ENCODE measurements around the gene NIPAL1.
A peak's percentile ranks its signal among the peaks of the same experiment; 100 is the strongest.
"Not testable (repeated sequence)": the region's sequence is repeated elsewhere in the genome, so short reads cannot be mapped to it uniquely, and the experiment has no call there.

The NIPAL1 gene

DNA sequence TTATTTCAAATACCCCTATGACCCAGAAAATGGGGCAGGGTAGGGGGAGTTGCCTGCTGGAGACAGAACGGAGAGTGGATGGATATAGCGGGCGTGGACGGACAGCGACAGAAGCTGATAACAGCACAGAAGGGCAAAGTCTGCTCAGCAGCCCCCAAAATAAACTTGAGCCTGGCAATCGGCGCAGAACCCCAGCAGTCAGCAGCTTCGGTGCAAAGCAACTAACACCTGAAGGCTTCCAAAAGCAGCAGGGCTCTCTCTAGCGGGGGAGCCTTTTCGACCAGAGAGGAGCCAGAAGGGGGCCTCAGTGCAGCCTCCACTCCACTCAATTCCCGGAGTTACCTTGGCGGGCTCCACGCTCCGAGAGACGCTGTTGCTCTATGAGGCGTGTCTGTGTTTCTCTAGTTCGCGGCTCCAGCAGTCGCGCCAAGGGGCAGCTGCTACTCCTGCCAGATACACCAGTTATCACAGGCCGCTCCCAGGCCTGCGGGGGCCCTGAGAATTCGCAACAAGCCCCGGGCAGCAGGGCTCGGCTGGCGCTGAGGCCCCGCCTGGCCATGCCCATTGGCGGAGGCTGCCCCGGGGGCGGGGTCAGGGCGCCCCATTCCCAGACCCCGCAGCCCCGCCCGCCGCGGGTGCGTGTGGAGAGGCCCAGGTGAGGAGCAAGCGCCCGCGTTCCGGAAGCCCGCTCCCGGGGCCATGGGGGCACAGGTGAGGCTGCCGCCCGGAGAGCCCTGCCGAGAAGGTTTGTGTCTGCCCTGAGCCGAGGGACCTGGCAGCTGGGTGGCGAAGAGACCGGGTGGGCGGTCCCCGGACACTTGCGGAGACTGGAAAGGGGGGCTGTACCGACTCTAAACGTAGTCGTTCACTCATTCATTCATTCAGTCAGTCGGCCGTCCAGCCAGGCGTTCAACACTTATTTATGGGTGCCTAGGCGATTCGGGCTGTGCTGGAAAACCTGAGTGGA is at the start of gene NIPAL1, which contains the start of gene CNGA1:
NIPAL1 (plus strand) TSS at position 632 of the 967 bp plus-strand sequence; CDS start at position 700, 68 bp downstream.
CNGA1 (minus strand) TSS at position 541 of the 967 bp plus-strand sequence. CDS start 63,992 bp downstream, outside the sequence.
- peak within 1 kb of the TSS; percentile 100 for H3K9ac ChIP-seq (ENCODE audit: low read depth, low read length)
- no peaks in the 10 kb centered on the region for H3K36me3 ChIP-seq (ENCODE audit: insufficient read depth, low read length)
- H3K9me3 ChIP-seq (ENCODE audit: control insufficient read depth, insufficient read depth, low read length): no peaks in the 10 kb centered on the region; the same call in none of the 2 replicates
- no peaks in the 10 kb centered on the region for H3K4me1 ChIP-seq (ENCODE audit: insufficient read depth, low read length)

- H3K9me3 ChIP-seq (ENCODE audit: control insufficient read depth, insufficient read depth, low read length): no peaks in the 10 kb centered on the region
- H3K9ac ChIP-seq (ENCODE audit: low read depth, low read length): no peak overlapping the region
- H3K36me3 ChIP-seq (ENCODE audit: insufficient read depth, low read length): no peaks in the 10 kb centered on the region
- H3K4me1 ChIP-seq (ENCODE audit: insufficient read depth, low read length): no peaks in the 10 kb centered on the region
Observed at GRCh38 chr4:47968847-47969246, 47.7 kb upstream of the NIPAL1 start.

GRCh38 chr4:47972181-47972580 is 44.4 kb upstream of the NIPAL1 start:
- Histone ChIP-seq H3K9me3 (ENCODE audit: control insufficient read depth, insufficient read depth, low read length) (no peaks in the 10 kb centered on the region), H3K36me3 (ENCODE audit: insufficient read depth, low read length) (no peaks in the 10 kb centered on the region), H3K4me1 (ENCODE audit: insufficient read depth, low read length) (no peaks in the 10 kb centered on the region), H3K9ac (ENCODE audit: low read depth, low read length) (no peak overlapping the region)

DNA sequence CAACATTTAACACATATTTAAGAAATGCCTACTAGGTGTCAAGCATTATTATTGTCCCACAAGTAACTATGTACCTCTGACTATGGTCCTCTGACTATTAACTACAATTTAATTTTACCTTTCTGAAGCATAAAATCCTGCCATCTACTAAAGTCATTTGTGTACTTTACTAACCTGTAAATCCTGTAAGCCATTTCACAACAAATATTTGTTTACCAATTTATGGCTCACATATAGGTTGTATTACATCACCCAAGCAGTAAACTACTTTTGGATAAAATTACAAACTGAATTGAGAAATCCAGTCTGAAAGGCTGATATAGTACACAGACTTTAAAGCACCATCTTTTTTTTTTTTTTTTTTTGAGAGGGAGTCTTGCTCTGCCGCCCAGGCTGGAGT is 43.9 kb upstream of the NIPAL1 start:
- H3K36me3 ChIP-seq (ENCODE audit: insufficient read depth, low read length): no peaks in the 10 kb centered on the region
- no peak overlapping the region for H3K9ac ChIP-seq (ENCODE audit: low read depth, low read length)
- H3K4me1 ChIP-seq (ENCODE audit: insufficient read depth, low read length): no peaks in the 10 kb centered on the region
- H3K9me3 ChIP-seq (ENCODE audit: control insufficient read depth, insufficient read depth, low read length): no peaks in the 10 kb centered on the region

DNA sequence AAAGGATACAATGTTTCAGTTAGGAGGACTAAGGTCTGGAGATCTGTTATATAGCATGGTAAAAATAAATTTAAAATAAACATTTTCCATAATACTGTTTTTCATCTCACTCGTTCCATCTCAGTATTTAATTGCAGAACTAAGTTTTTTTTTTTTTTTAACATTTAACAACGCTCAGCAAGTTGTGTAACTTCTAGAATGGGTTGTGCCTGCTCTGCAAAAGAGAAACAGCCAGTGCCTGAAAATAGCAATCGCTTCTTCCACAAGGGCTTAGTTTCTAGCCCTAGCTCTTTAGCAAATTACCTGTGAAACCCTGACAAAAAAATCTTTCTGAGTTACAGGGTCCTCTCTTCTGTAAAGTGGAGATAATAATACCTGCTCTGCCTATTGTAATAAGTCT is 42.0 kb upstream of the NIPAL1 start:
- no peaks in the 10 kb centered on the region for H3K9me3 ChIP-seq (ENCODE audit: control insufficient read depth, insufficient read depth, low read length)
- no peaks in the 10 kb centered on the region for H3K36me3 ChIP-seq (ENCODE audit: insufficient read depth, low read length)
- no peak overlapping the region for H3K9ac ChIP-seq (ENCODE audit: low read depth, low read length)
- no peaks in the 10 kb centered on the region for H3K4me1 ChIP-seq (ENCODE audit: insufficient read depth, low read length)

DNA sequence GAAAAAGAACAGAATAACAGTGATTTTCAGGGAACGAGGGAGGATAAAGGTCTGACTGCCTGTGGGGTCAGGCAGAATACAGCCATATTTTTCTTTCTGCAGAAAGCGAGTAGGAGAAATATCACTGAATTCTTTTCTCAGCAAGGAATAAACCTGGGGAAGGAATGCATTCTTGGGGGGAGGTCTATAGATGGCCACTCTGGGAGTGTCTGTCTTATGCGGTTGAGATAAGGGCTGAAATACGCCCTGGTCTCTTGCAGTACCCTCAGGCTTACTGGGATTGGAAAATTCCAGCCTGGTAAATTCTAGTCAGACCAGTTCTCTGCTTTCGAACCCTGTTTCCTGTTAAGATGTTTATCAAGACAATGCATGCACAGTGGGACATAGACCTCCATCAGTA is 26.4 kb upstream of the NIPAL1 start:
- H3K36me3 ChIP-seq (ENCODE audit: insufficient read depth, low read length): no peaks in the 10 kb centered on the region
- no peaks in the 10 kb centered on the region for H3K9me3 ChIP-seq (ENCODE audit: control insufficient read depth, insufficient read depth, low read length)
- H3K4me1 ChIP-seq (ENCODE audit: insufficient read depth, low read length): no peaks in the 10 kb centered on the region
- no peak overlapping the region for H3K9ac ChIP-seq (ENCODE audit: low read depth, low read length)

- H3K4me1 ChIP-seq (ENCODE audit: insufficient read depth, low read length); H3K9ac ChIP-seq (ENCODE audit: low read depth, low read length); H3K36me3 ChIP-seq (ENCODE audit: insufficient read depth, low read length); H3K9me3 ChIP-seq (ENCODE audit: control insufficient read depth, insufficient read depth, low read length): not testable (repeated sequence)
Observed at GRCh38 chr4:47992475-47992874, 24.1 kb upstream of the NIPAL1 start.

GRCh38 chr4:47996021-47996420 is 20.6 kb upstream of the NIPAL1 start:
- Histone ChIP-seq H3K9me3 (ENCODE audit: control insufficient read depth, insufficient read depth, low read length) (peaks cover 11% of the 10 kb centered on the region), H3K36me3 (ENCODE audit: insufficient read depth, low read length) (no peaks in the 10 kb centered on the region), H3K4me1 (ENCODE audit: insufficient read depth, low read length) (no peaks in the 10 kb centered on the region), H3K9ac (ENCODE audit: low read depth, low read length) (no peak overlapping the region)

DNA sequence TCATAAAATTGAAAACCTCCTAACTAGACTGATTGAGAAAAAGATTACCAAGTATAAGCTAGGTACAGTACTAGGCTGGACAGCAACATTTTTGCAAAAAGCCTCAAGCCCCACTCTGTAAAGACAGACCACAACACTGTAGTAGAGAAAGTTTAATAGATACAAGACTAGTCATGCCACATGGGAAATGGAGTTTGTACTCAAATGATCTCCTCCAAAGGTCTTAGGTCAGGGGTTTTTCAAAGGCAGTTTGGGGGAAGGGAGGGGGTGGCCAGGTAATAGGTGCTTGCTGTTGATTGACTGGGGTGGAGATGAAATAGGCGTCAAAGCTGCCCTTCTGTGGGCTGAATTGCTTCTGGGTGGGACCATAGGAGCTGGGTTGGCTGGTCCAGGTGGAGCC is 14.3 kb upstream of the NIPAL1 start:
- H3K9ac ChIP-seq (ENCODE audit: low read depth, low read length): no peak overlapping the region
- H3K9me3 ChIP-seq (ENCODE audit: control insufficient read depth, insufficient read depth, low read length): peaks cover 18% of the 10 kb centered on the region
- no peaks in the 10 kb centered on the region for H3K36me3 ChIP-seq (ENCODE audit: insufficient read depth, low read length)
- no peaks in the 10 kb centered on the region for H3K4me1 ChIP-seq (ENCODE audit: insufficient read depth, low read length)

- peaks cover 18% of the 10 kb centered on the region for H3K9me3 ChIP-seq (ENCODE audit: control insufficient read depth, insufficient read depth, low read length)
- not testable (repeated sequence) for H3K4me1 ChIP-seq (ENCODE audit: insufficient read depth, low read length); H3K36me3 ChIP-seq (ENCODE audit: insufficient read depth, low read length); H3K9ac ChIP-seq (ENCODE audit: low read depth, low read length)
Observed at GRCh38 chr4:48003568-48003967, 13.0 kb upstream of the NIPAL1 start.

- peaks cover 11% of the 10 kb centered on the region for H3K9me3 ChIP-seq (ENCODE audit: control insufficient read depth, insufficient read depth, low read length)
- H3K4me1 ChIP-seq (ENCODE audit: insufficient read depth, low read length): no peaks in the 10 kb centered on the region
- no peak overlapping the region for H3K9ac ChIP-seq (ENCODE audit: low read depth, low read length)
- H3K36me3 ChIP-seq (ENCODE audit: insufficient read depth, low read length): no peaks in the 10 kb centered on the region
Observed at GRCh38 chr4:48005781-48006180, 10.8 kb upstream of the NIPAL1 start.

DNA sequence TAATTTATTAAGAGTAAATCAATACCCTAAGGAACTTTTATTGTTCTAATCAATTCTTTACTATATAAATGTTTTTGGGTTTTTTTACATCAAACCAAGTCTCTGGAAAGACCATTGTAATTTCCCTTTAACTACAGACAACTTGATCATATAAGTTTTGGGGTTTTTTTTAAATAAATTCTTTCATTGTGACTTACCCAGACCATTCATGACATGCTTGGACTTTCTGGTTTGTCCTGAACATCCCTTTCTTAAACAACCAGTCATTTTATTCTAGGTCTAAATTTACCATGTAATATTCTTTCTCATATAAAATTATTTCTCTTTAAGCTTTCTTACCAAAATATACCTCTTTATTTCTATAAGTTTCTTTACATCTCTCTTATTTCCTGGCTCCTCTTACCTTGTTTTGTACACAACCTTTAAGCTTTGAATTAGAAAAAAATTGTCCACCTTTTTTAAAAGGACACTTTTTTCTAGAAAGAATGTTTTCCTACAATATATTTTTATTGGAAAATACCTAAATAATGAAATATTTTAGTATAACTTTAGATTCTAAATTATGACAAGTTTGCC is 8.5 kb upstream of the NIPAL1 start:
- H3K9me3 ChIP-seq (ENCODE audit: control insufficient read depth, insufficient read depth, low read length): peaks cover 11% of the 10 kb centered on the region
- H3K36me3 ChIP-seq (ENCODE audit: insufficient read depth, low read length): no peaks in the 10 kb centered on the region
- no peak overlapping the region for H3K9ac ChIP-seq (ENCODE audit: low read depth, low read length)
- no peaks in the 10 kb centered on the region for H3K4me1 ChIP-seq (ENCODE audit: insufficient read depth, low read length)

- H3K4me1 ChIP-seq (ENCODE audit: insufficient read depth, low read length); H3K9me3 ChIP-seq (ENCODE audit: control insufficient read depth, insufficient read depth, low read length); H3K9ac ChIP-seq (ENCODE audit: low read depth, low read length); H3K36me3 ChIP-seq (ENCODE audit: insufficient read depth, low read length): not testable (repeated sequence)
Observed at GRCh38 chr4:48010906-48011305, 5.7 kb upstream of the NIPAL1 start.

DNA sequence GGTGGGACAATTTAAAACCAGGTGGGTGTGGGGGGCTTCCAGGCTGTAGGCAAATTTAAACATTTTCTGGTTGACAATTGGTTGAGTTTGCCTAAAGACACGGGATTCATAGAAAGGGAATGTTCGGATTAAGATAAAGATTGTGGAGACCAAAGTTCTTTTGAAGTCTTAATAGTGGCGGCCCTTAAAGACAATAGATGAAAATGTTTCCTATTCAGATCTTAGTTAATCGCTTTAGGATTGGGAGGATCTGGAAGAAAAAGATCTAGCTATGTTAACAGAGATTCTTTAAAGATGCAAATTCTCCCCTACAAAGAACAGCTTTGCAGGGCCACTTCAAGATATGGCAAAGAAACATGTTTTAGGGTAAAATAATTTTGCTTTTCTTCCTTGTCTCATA is 4.8 kb upstream of the NIPAL1 start:
- Histone ChIP-seq H3K9me3 (ENCODE audit: control insufficient read depth, insufficient read depth, low read length) (peaks cover 1% of the 10 kb centered on the region), H3K36me3 (ENCODE audit: insufficient read depth, low read length) (no peaks in the 10 kb centered on the region), H3K4me1 (ENCODE audit: insufficient read depth, low read length) (no peaks in the 10 kb centered on the region), H3K9ac (ENCODE audit: low read depth, low read length) (no peak overlapping the region)

- Histone ChIP-seq H3K36me3 (ENCODE audit: insufficient read depth, low read length) (no peaks in the 10 kb centered on the region), H3K4me1 (ENCODE audit: insufficient read depth, low read length) (no peaks in the 10 kb centered on the region), H3K9me3 (ENCODE audit: control insufficient read depth, insufficient read depth, low read length) (no peaks in the 10 kb centered on the region; the same call in none of the 2 replicates), H3K9ac (ENCODE audit: low read depth, low read length) (no peak overlapping the region)
Observed at GRCh38 chr4:48012824-48013223, 3.7 kb upstream of the NIPAL1 start.

Measured in ES-I3 (cell line).